ENCODE results near the gene RIOX2. TPM values are rescaled to one million over a fixed set of nuclear protein-coding genes. Genes with fewer than 3 reads are reported as not detected.
"Not testable (repeated sequence)": the region's sequence is repeated elsewhere in the genome, so short reads cannot be mapped to it uniquely, and the experiment has no call there.

The RIOX2 gene
- 10 to 100 TPM; 26.3 to 32.6 TPM for total RNA-seq

- H3K27me3 Mint-ChIP-seq (ENCODE audit: low read depth): no peaks in the 10 kb centered on the region
- H3K4me3 Mint-ChIP-seq: peak within 1 kb of the TSS; percentile 87
- peak; percentile 84 for DNase-seq
- CTCF ChIA-PET: interaction anchor here (1.0 to 5.6 kb wide), 5 partner anchors 10 to 51 kb away, joined by 3 to 35 read pairs (median 5); no protein-coding TSS in a partner anchor
- peak within 1 kb of the TSS; percentile 89 for H3K27ac Mint-ChIP-seq
- peaks cover 6% of the 10 kb centered on the region for H3K36me3 Mint-ChIP-seq (ENCODE audit: low read depth)
- intact Hi-C loops (cut with micrococcal nuclease): loop anchor here (1.0 to 5.0 kb wide), 7 partner anchors 51 to 585 kb away; partner anchors contain the start of genes ARL6 and CLDND1
- peaks cover 51% of the 10 kb centered on the region for H3K4me1 Mint-ChIP-seq (ENCODE audit: low read depth)
- H3K9me3 Mint-ChIP-seq: no peaks in the 10 kb centered on the region
Observed at GRCh38 chr3:97971679-97972567, at the start of gene RIOX2. Gene RIOX2 (minus strand): TSS chr3:97972431. CDS start chr3:97967593, 4,838 bp downstream.

- Mint-ChIP-seq H3K27ac (no peak overlapping the region), H3K9me3 (no peaks in the 10 kb centered on the region), H3K4me3 (no peak overlapping the region), H3K4me1 (ENCODE audit: low read depth) (peaks cover 5% of the 10 kb centered on the region), H3K36me3 (ENCODE audit: low read depth) (no peaks in the 10 kb centered on the region), H3K27me3 (ENCODE audit: low read depth) (no peaks in the 10 kb centered on the region)
- no peak for DNase-seq
- intact Hi-C loops (cut with micrococcal nuclease): loop anchor here (5.0 kb wide), 1 partner anchor 1158 kb away; no protein-coding TSS in a partner anchor
- CTCF ChIA-PET: interaction anchor here (0.6 to 4.9 kb wide), 9 partner anchors 11 to 1158 kb away, joined by 3 to 77 read pairs (median 5); no protein-coding TSS in a partner anchor
Observed at GRCh38 chr3:98020412-98020811, 48.2 kb upstream of the RIOX2 start.

- Mint-ChIP-seq H3K36me3 (ENCODE audit: low read depth) (no peaks in the 10 kb centered on the region), H3K4me1 (ENCODE audit: low read depth) (peaks cover 4% of the 10 kb centered on the region), H3K27me3 (ENCODE audit: low read depth) (no peaks in the 10 kb centered on the region), H3K9me3 (no peaks in the 10 kb centered on the region), H3K27ac (no peak overlapping the region), H3K4me3 (no peak overlapping the region)
- intact Hi-C loops (cut with micrococcal nuclease): no loop called here
- CTCF ChIA-PET: no interaction called here
- no peak for DNase-seq
Observed at GRCh38 chr3:98018301-98018700, 46.1 kb upstream of the RIOX2 start.

- intact Hi-C loops (cut with micrococcal nuclease): no loop called here
- no peaks in the 10 kb centered on the region for H3K9me3 Mint-ChIP-seq
- H3K27me3 Mint-ChIP-seq (ENCODE audit: low read depth): no peaks in the 10 kb centered on the region
- H3K36me3 Mint-ChIP-seq (ENCODE audit: low read depth): no peaks in the 10 kb centered on the region
- H3K27ac Mint-ChIP-seq: no peak overlapping the region
- CTCF ChIA-PET: interaction anchor here (0.8 to 1.6 kb wide), 2 partner anchors 10 to 222 kb away, joined by 3 to 4 read pairs; no protein-coding TSS in a partner anchor
- no peaks in the 10 kb centered on the region for H3K4me1 Mint-ChIP-seq (ENCODE audit: low read depth)
- H3K4me3 Mint-ChIP-seq: no peak overlapping the region
- no peak for DNase-seq
Observed at GRCh38 chr3:98014268-98014585, 42.0 kb upstream of the RIOX2 start.

GRCh38 chr3:98013411-98014267 is 41.4 kb upstream of the RIOX2 start:
- intact Hi-C loops (cut with micrococcal nuclease): no loop called here
- no peaks in the 10 kb centered on the region for H3K36me3 Mint-ChIP-seq (ENCODE audit: low read depth)
- CTCF ChIA-PET: interaction anchor here (0.8 to 7.9 kb wide), 3 partner anchors 9 to 221 kb away, joined by 3 to 44 read pairs (median 4); no protein-coding TSS in a partner anchor
- H3K4me3 Mint-ChIP-seq: no peak overlapping the region
- DNase-seq: no peak
- no peaks in the 10 kb centered on the region for H3K27me3 Mint-ChIP-seq (ENCODE audit: low read depth)
- H3K4me1 Mint-ChIP-seq (ENCODE audit: low read depth): peaks cover 5% of the 10 kb centered on the region
- H3K27ac Mint-ChIP-seq: no peak overlapping the region
- no peaks in the 10 kb centered on the region for H3K9me3 Mint-ChIP-seq

GRCh38 chr3:98012979-98013378 is 40.7 kb upstream of the RIOX2 start:
- CTCF ChIA-PET: interaction anchor here (7.9 kb wide), 1 partner anchor 9 kb away, joined by 44 read pairs; no protein-coding TSS in a partner anchor
- Mint-ChIP-seq H3K4me3 (no peak overlapping the region), H3K9me3 (no peaks in the 10 kb centered on the region), H3K36me3 (ENCODE audit: low read depth) (no peaks in the 10 kb centered on the region), H3K27ac (no peak overlapping the region), H3K4me1 (ENCODE audit: low read depth) (peaks cover 5% of the 10 kb centered on the region), H3K27me3 (ENCODE audit: low read depth) (no peaks in the 10 kb centered on the region)
- intact Hi-C loops (cut with micrococcal nuclease): no loop called here
- no peak for DNase-seq

GRCh38 chr3:98010883-98011449 is 38.7 kb upstream of the RIOX2 start:
- CTCF ChIA-PET: interaction anchor here (0.6 to 7.9 kb wide), 2 partner anchors 11 to 206 kb away, joined by 3 to 44 read pairs; no protein-coding TSS in a partner anchor
- intact Hi-C loops (cut with micrococcal nuclease); DNase-seq; H3K4me3 Mint-ChIP-seq; H3K36me3 Mint-ChIP-seq (ENCODE audit: low read depth); H3K9me3 Mint-ChIP-seq; H3K27me3 Mint-ChIP-seq (ENCODE audit: low read depth); H3K27ac Mint-ChIP-seq: not testable (repeated sequence)
- H3K4me1 Mint-ChIP-seq (ENCODE audit: low read depth): peaks cover 11% of the 10 kb centered on the region

- no peak overlapping the region for H3K27ac Mint-ChIP-seq
- intact Hi-C loops (cut with micrococcal nuclease): no loop called here
- peaks cover 11% of the 10 kb centered on the region for H3K4me1 Mint-ChIP-seq (ENCODE audit: low read depth)
Observed at GRCh38 chr3:98010194-98010882, 38.1 kb upstream of the RIOX2 start.

GRCh38 chr3:98008855-98009254 is 36.6 kb upstream of the RIOX2 start:
- intact Hi-C loops (cut with micrococcal nuclease): no loop called here
- H3K4me3 Mint-ChIP-seq: no peak overlapping the region

More at GRCh38 chr3:98010194-98010882, 38.1 kb upstream of the RIOX2 start:
- Mint-ChIP-seq H3K27me3 (ENCODE audit: low read depth) (no peaks in the 10 kb centered on the region), H3K9me3 (no peaks in the 10 kb centered on the region), H3K4me3 (no peak overlapping the region), H3K36me3 (ENCODE audit: low read depth) (no peaks in the 10 kb centered on the region)
- DNase-seq: no peak
- CTCF ChIA-PET: interaction anchor here (0.6 to 7.9 kb wide), 2 partner anchors 12 to 206 kb away, joined by 3 to 44 read pairs; no protein-coding TSS in a partner anchor

GRCh38 chr3:98005438-98005837 is 33.2 kb upstream of the RIOX2 start:
- H3K4me1 Mint-ChIP-seq (ENCODE audit: low read depth): peaks cover 16% of the 10 kb centered on the region

More at GRCh38 chr3:98008855-98009254, 36.6 kb upstream of the RIOX2 start:
- Mint-ChIP-seq H3K27ac (no peak overlapping the region), H3K36me3 (ENCODE audit: low read depth) (no peaks in the 10 kb centered on the region), H3K27me3 (ENCODE audit: low read depth) (no peaks in the 10 kb centered on the region), H3K9me3 (no peaks in the 10 kb centered on the region), H3K4me1 (ENCODE audit: low read depth) (peaks cover 11% of the 10 kb centered on the region)
- CTCF ChIA-PET: interaction anchor here (0.7 to 7.9 kb wide), 2 partner anchors 13 to 212 kb away, joined by 4 to 44 read pairs; no protein-coding TSS in a partner anchor
- no peak for DNase-seq

GRCh38 chr3:98004721-98005120 is 32.5 kb upstream of the RIOX2 start:
- intact Hi-C loops (cut with micrococcal nuclease): no loop called here
- Mint-ChIP-seq H3K4me3 (no peak overlapping the region), H3K27ac (no peak overlapping the region), H3K4me1 (ENCODE audit: low read depth) (peaks cover 16% of the 10 kb centered on the region), H3K36me3 (ENCODE audit: low read depth) (no peaks in the 10 kb centered on the region), H3K9me3 (no peaks in the 10 kb centered on the region), H3K27me3 (ENCODE audit: low read depth) (no peaks in the 10 kb centered on the region)
- DNase-seq: no peak
- CTCF ChIA-PET: no interaction called here

More at GRCh38 chr3:98005438-98005837, 33.2 kb upstream of the RIOX2 start:
- H3K4me3 Mint-ChIP-seq: no peak overlapping the region
- CTCF ChIA-PET: no interaction called here
- no peaks in the 10 kb centered on the region for H3K36me3 Mint-ChIP-seq (ENCODE audit: low read depth)
- H3K27me3 Mint-ChIP-seq (ENCODE audit: low read depth): no peaks in the 10 kb centered on the region
- intact Hi-C loops (cut with micrococcal nuclease): no loop called here
- no peak overlapping the region for H3K27ac Mint-ChIP-seq
- H3K9me3 Mint-ChIP-seq: no peaks in the 10 kb centered on the region
- no peak for DNase-seq
